IPS-20b (cell line): ENCODE data around the gene KLHL33.

Source experiments
- H3K27ac ChIP-seq: one replicate; pipeline ENCODE4 v1.5.1; 2013; ENCODE audit warnings: low read length
- H3K27me3 ChIP-seq: 2 replicates; pipeline ENCODE4 v1.6.1; 2013; ENCODE audit warnings: mild to moderate bottlenecking, low read length, inconsistent platforms; ENCODE audit not compliant: insufficient read depth
- H3K36me3 ChIP-seq: 2 replicates; pipeline ENCODE4 v1.6.1; 2013; ENCODE audit warnings: low read depth, mild to moderate bottlenecking, inconsistent platforms, low read length, moderate library complexity; ENCODE audit not compliant: insufficient read depth
- H3K4me1 ChIP-seq: 2 replicates; pipeline ENCODE4 v1.6.1; 2013; ENCODE audit warnings: mild to moderate bottlenecking, control low read depth, inconsistent platforms, low read length, moderate library complexity; ENCODE audit not compliant: insufficient read depth
- H3K4me3 ChIP-seq: 2 replicates; pipeline ENCODE4 v1.5.1; 2013; ENCODE audit warnings: mild to moderate bottlenecking, low read length, inconsistent platforms
- H3K9ac ChIP-seq: 2 replicates; pipeline ENCODE4 v1.6.1; 2013; ENCODE audit warnings: low read depth, mild to moderate bottlenecking, inconsistent platforms, low read length, moderate library complexity
- H3K9me3 ChIP-seq: 2 replicates; pipeline ENCODE4 v1.6.1; 2013; ENCODE audit warnings: mild to moderate bottlenecking, low read depth, low read length, inconsistent platforms; ENCODE audit not compliant: insufficient read depth

Gene KLHL33

GRCh38 chr14:20440882-20441281, 4.9 kb upstream of the KLHL33 start:
- Histone ChIP-seq H3K27ac (no peak overlapping the region), H3K9ac (no peak overlapping the region), H3K4me1 (no peaks in the 10 kb centered on the region), H3K9me3 (no peaks in the 10 kb centered on the region), H3K36me3 (peaks cover 9% of the 10 kb centered on the region), H3K27me3 (no peaks in the 10 kb centered on the region), H3K4me3 (no peak overlapping the region)

- Histone ChIP-seq H3K9ac (no peak overlapping the region), H3K27ac (no peak overlapping the region), H3K9me3 (no peaks in the 10 kb centered on the region), H3K27me3 (no peaks in the 10 kb centered on the region), H3K4me1 (no peaks in the 10 kb centered on the region), H3K4me3 (no peak overlapping the region), H3K36me3 (peaks cover 5% of the 10 kb centered on the region)
These were observed 4.5 kb upstream of the KLHL33 start for GRCh38 chr14:20440465-20440864.

GRCh38 chr14:20438664-20439063, 2.7 kb upstream of the KLHL33 start:
- H3K4me3 ChIP-seq, result no peak overlapping the region
- no peak overlapping the region for H3K9ac ChIP-seq
- no peaks in the 10 kb centered on the region for H3K9me3 ChIP-seq
- H3K27me3 ChIP-seq, result no peaks in the 10 kb centered on the region
- H3K36me3 ChIP-seq, result no peaks in the 10 kb centered on the region
- no peak overlapping the region for H3K27ac ChIP-seq
- H3K4me1 ChIP-seq, result no peaks in the 10 kb centered on the region

GRCh38 chr14:20436363-20436755, 393 bp upstream of the KLHL33 start:
- Histone ChIP-seq H3K9me3 (no peaks in the 10 kb centered on the region), H3K4me1 (no peaks in the 10 kb centered on the region), H3K4me3 (no peak overlapping the region), H3K9ac (no peak overlapping the region), H3K36me3 (no peaks in the 10 kb centered on the region), H3K27ac (no peak overlapping the region), H3K27me3 (no peaks in the 10 kb centered on the region)

- H3K27ac ChIP-seq, result no peak overlapping the region
- H3K9me3 ChIP-seq, result no peaks in the 10 kb centered on the region
- H3K4me3 ChIP-seq, result no peak overlapping the region
- no peaks in the 10 kb centered on the region for H3K36me3 ChIP-seq
- no peaks in the 10 kb centered on the region for H3K4me1 ChIP-seq
- H3K27me3 ChIP-seq, result no peaks in the 10 kb centered on the region
- no peak overlapping the region for H3K9ac ChIP-seq
These were observed 1.0 kb downstream of the KLHL33 start for GRCh38 chr14:20434701-20435581.

- H3K27me3 ChIP-seq, result no peaks in the 10 kb centered on the region
- no peak overlapping the region for H3K4me3 ChIP-seq
- no peaks in the 10 kb centered on the region for H3K36me3 ChIP-seq
- H3K27ac ChIP-seq, result no peak overlapping the region
- H3K9me3 ChIP-seq, result no peaks in the 10 kb centered on the region
- H3K9ac ChIP-seq, result no peak overlapping the region
- H3K4me1 ChIP-seq, result peaks cover 3% of the 10 kb centered on the region
These were observed 5.9 kb downstream of the KLHL33 start for GRCh38 chr14:20429801-20430669.

GRCh38 chr14:20428802-20429201, 7.2 kb downstream of the KLHL33 start:
- Histone ChIP-seq H3K4me1 (peaks cover 3% of the 10 kb centered on the region), H3K36me3 (no peaks in the 10 kb centered on the region), H3K9ac (no peak overlapping the region), H3K27me3 (no peaks in the 10 kb centered on the region), H3K4me3 (no peak overlapping the region), H3K9me3 (no peaks in the 10 kb centered on the region), H3K27ac (no peak overlapping the region)

GRCh38 chr14:20428010-20428365, 8.0 kb downstream of the KLHL33 start:
- Histone ChIP-seq H3K27ac (no peak overlapping the region), H3K27me3 (no peaks in the 10 kb centered on the region), H3K36me3 (no peaks in the 10 kb centered on the region), H3K4me3 (no peak overlapping the region), H3K9ac (no peak overlapping the region), H3K4me1 (peaks cover 3% of the 10 kb centered on the region), H3K9me3 (no peaks in the 10 kb centered on the region)

GRCh38 chr14:20427231-20428009, 8.5 kb downstream of the KLHL33 start:
- Histone ChIP-seq H3K9me3 (no peaks in the 10 kb centered on the region), H3K27ac (no peak overlapping the region), H3K4me1 (peaks cover 3% of the 10 kb centered on the region), H3K9ac (no peak overlapping the region), H3K4me3 (no peak overlapping the region), H3K27me3 (no peaks in the 10 kb centered on the region), H3K36me3 (no peaks in the 10 kb centered on the region)

- H3K36me3 ChIP-seq, result no peaks in the 10 kb centered on the region
- peaks cover 3% of the 10 kb centered on the region for H3K4me1 ChIP-seq
- H3K27ac ChIP-seq, result no peak overlapping the region
- H3K4me3 ChIP-seq, result no peak overlapping the region
- H3K9ac ChIP-seq, result no peak overlapping the region
- H3K27me3 ChIP-seq, result no peaks in the 10 kb centered on the region
- H3K9me3 ChIP-seq, result no peaks in the 10 kb centered on the region
These were observed 11.1 kb downstream of the KLHL33 start for GRCh38 chr14:20424851-20425250.

- no peak overlapping the region for H3K4me3 ChIP-seq
- H3K27ac ChIP-seq, result no peak overlapping the region
- no peaks in the 10 kb centered on the region for H3K9me3 ChIP-seq
- no peaks in the 10 kb centered on the region for H3K36me3 ChIP-seq
- H3K27me3 ChIP-seq, result no peaks in the 10 kb centered on the region
- H3K4me1 ChIP-seq, result peaks cover 3% of the 10 kb centered on the region
- no peak overlapping the region for H3K9ac ChIP-seq
These were observed 13.1 kb downstream of the KLHL33 start for GRCh38 chr14:20422886-20423285.
